GM12891 (cell line): Measurements from ENCODE around the gene ENTR1.

Source experiments
- DNase-seq: peaks from one replicate; pipeline ENCODE4 v3.0.0; 2011; ENCODE audit warnings: low spot score; ENCODE audit not compliant: insufficient read length
- FAIRE-seq: peaks from 2 replicates; lab custom pipeline; 2011; peaks lifted over from hg19 to GRCh38; lab: Jason Lieb, UNC
- PAX5 ChIP-seq: IDR thresholded peaks from 2 replicates; pipeline ENCODE4 v1.6.1; 2011; ENCODE audit warnings: low read length, moderate library complexity, mild to moderate bottlenecking; ENCODE audit not compliant: insufficient read depth, severe bottlenecking
- POLR2A ChIP-seq: IDR thresholded peaks from 2 replicates; pipeline ENCODE4 v1.6.1; 2011; ENCODE audit warnings: low read depth, low read length, control low read depth
- POLR2AphosphoS5 ChIP-seq: IDR thresholded peaks from 2 replicates; pipeline ENCODE4 v1.6.1; 2011; ENCODE audit warnings: low read depth, low read length, control low read depth
- POU2F2 ChIP-seq: IDR thresholded peaks from 2 replicates; pipeline ENCODE4 v1.6.1; 2011; ENCODE audit warnings: low read depth, mild to moderate bottlenecking, control low read depth, low read length, moderate library complexity
- SPI1 ChIP-seq: IDR thresholded peaks from 2 replicates; pipeline ENCODE4 v1.6.1; 2011; ENCODE audit warnings: low read depth, low read length, control low read depth
- TAF1 ChIP-seq: IDR thresholded peaks from 2 replicates; pipeline ENCODE4 v1.6.1; 2011; ENCODE audit warnings: low read depth, low read length, control low read depth

The ENTR1 gene

DNA sequence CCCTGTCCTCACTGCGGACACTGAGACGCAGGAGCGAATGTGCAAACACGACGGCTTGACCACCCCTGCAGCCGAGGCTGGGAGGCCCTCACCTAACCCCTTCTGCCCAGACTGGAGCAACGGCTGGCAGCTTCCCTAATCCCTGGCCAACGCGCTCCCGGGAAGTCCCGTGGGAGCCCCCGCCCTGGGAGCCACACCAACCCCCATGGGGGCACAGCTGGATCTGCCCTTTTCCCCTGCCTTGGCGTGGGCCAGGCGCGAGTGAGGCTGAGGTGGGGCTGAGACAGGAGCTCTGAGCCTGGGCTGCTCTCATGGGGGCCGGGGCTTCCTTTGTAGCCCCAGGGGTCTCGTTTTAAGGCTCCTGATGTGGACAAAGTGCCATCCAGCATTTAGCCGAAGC lies 42.2 kb downstream of the ENTR1 start:
- DNase-seq (no peak), FAIRE-seq (no peak)
- TF ChIP-seq SPI1 (no peak), POU2F2 (no peak), POLR2A (no peak), TAF1 (no peak), PAX5 (no peak), POLR2AphosphoS5 (no peak)

DNA sequence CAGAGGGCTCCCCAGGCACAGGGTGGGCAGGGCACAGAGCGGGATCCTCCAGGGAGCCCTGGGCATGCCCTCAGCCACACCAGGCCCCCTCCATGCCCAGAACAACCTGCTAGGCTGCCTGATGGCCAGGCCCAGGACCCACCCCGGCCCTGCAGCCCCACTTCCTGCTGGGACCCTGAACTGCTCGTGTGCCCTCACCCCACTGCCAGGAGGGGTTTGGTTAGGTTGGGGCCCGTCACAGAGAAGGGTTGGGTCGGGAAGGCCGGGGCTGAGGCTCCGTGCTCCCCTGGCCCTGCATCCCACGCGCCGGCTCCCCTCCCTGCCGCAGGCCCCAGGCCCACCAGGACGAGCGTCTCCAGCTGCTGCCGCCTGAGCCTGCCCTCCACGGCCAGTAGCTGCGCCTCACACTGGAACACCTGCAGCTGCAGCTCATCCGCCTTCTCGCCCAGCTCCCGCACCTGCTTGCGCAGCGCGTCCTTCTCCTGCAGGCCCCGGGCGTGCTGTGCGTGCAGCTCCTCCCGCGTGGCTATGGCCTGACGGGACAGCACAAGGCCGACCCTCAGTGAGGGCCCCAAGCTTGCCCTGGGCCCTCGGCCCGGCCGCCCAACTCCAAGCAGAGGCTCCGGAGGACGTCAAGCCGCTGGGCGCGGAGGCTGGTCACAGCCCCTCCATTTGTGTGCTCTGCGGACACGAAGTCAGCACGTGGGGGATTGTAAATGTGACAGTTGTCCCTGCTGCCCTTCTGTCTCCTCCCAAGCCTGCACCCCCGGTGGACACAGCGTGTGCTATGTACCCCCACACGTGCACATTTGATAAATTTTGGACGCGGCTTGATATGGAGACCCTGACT lies 42.9 kb downstream of the ENTR1 start:
- FAIRE-seq (no peak), DNase-seq (no peak)
- no peak for TF ChIP-seq POU2F2
- no peak for TF ChIP-seq PAX5
- TF ChIP-seq POLR2AphosphoS5 = no peak
- no peak for TF ChIP-seq POLR2A
- TF ChIP-seq SPI1 = no peak
- TF ChIP-seq TAF1 = no peak

DNA sequence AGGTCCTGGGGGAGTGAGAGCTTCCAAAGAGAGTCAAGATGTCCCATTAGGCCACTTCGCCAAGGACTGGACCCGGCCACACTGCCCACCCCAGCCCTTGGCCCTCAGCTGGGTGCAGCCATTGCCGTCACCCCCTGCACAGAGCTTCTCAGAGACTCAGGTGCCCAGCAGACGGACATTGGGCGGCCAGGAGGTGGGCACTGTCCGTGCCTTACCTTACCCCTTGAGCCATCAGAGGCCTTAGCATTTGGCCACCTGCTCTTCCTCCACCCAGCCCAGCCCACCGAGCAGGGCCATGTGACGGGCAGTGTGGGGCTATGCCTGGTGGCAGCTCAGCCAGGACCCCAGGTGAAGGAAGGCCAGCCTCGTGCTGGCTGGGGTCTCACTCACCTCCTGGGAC lies 43.6 kb downstream of the ENTR1 start:
- TF ChIP-seq SPI1 (no peak), POLR2AphosphoS5 (no peak), POLR2A (no peak), TAF1 (no peak), PAX5 (no peak), POU2F2 (no peak)
- FAIRE-seq = no peak
- no peak for DNase-seq

DNA sequence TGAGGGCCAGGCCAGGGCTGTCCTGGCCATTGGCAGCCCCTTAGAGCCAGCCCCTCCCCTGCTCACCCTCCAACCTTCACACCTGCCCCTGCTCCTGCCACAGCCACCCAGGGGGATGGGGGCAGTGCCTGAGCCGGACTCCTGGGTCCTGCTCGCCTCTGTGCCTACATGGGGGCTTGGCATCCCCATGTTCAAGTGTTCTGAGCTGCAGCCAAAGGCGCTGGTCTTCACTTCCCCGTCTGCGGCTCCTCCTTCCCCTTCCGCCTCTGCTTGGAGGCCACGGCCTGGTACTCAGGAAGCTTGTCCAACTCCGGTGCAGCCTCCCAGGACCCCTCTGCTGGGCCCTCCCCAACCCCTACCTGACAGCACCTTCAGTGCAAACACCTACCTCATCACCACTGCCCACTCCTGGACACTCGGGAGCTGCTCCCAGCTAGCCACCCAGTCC lies 44.6 kb downstream of the ENTR1 start:
- DNase-seq (no peak), FAIRE-seq (no peak)
- TF ChIP-seq POU2F2 (no peak), PAX5 (no peak), POLR2A (no peak)

DNA sequence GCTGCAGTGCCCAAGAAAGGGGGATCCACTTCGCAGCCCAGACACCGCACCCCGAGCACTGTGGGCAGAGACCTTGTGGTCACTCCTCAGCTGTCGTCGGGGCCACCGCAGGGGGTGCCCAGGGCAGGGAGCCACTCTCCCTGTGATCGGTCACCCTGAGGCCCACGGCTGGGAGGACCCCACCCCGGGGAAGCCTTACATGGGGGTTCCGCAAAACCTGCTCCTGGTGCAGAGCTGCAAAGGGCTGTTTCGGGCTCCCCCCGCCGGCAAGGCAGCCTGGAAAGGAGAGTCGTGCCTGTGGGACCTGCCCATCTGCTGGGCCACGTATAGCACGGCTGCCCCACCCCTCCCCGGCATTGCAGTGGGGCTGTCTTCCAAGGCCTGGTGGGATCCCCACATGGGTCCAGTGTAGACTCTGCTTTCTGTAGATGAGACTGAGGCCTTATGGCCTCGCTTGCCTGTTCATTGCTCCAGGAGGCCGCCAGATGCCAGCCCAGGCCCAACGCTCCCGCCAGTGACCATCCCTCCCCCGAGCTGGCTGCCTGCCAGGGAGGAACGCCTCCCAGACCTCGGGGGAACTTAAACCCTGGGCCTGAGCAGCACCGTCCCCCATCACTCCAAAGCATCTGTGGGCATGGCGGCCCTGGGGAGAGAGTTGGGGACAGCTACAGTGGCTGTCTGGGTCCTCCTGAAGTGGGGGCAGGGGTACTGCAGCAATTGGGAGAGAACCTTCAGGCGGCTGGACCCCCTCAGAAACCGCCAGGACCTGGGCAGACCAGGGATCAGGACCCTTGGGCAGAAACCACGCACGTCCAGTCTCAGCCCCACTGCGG lies 45.3 kb downstream of the ENTR1 start:
- TF ChIP-seq POU2F2 (no peak), POLR2AphosphoS5 (no peak), PAX5 (no peak), POLR2A (no peak), SPI1 (no peak), TAF1 (no peak)
- DNase-seq (no peak), FAIRE-seq (no peak)

DNA sequence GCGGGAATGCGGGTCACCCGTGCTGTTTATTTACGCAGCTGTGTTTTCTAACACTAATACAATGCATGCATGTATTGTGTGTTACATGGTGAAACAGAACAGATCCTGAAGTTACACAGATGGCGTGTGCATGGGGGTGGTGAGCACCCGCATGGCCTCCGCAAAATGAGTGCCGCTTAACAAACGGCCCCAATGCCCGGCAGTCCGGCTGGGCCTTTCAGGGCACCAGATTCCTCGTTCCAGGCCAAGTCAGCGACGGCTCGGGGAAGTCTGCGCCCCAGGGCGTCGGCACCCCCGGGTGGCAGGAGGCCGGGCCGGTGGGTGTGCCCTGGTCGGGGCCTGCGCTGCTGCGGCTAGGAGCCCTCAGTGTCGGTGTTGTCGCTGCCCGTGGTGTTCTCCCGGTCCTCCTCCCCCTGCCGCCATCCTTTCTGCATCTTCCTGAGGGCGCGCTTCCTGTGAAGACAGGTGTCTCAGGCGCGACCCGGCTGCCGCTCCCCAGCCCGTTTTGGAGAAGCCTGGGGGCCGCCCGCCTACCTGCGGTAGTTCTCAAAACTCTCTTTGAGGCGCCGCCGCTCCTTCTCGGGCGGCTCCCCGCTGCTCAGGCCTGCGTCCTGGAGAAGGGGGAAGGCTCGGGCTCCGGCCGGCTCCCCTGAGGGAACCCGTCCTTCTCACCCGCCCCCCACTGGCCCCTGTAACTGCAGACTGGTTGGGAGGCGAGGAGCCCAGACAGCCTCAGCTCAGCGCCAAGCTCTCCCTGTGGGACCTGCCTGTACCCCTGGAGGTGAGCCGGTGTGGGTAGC lies 46.3 kb downstream of the ENTR1 start:
- FAIRE-seq (no peak), DNase-seq (no peak)
- TF ChIP-seq TAF1 (no peak), SPI1 (no peak), POU2F2 (no peak)

DNA sequence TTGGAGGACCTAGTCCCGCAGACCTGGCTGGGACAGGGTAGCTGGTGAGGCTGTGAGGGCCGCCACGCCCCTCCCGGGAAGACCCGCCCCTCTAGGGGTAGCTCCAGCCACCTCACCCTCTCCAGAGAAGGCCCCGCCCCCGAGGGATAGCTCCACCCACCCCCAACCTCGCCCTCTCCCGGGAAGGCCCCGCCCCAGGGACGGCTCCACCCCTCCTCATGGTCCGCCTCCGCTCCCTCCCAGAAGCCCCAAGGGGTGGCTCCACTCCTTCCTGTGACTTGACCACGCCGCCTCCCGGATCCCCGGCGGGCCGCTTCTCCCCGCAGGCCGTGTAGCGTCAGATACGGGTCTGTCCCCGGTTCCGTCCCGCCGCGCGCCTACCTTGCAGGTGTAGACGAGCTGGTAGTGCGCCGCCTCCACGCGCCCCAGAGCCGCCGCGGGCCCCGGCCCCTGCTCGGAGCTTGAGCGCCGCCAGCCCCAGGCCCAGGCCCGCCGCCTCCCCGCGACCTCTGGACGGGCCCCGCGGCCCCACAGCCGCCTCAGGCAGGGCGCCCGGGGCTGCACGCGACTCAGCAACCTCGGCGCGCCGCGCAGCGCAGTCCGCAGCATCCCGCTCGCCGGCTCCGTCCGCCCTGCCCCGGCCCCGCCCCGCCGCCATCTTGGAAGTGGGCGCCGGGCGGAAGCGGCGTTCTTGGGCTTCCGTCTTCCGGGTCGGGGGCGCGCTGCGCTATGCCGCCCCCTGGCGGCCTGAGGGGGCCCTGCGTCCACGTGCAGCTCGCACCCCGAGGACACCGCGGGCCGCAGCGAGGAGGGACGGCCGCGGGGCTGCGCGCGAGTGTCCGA lies 47.1 kb downstream of the ENTR1 start, which contains the start of gene DNLZ:
TSS of gene DNLZ (minus strand) at position 639 of the 843 bp plus-strand sequence. CDS start at position 609, 30 bp downstream.
- TF ChIP-seq POLR2A (peak; percentile 65; the same call in 1 of the 2 replicates), POLR2AphosphoS5 (peak; percentile 78), TAF1 (no peak), POU2F2 (no peak)
- peak; percentile 98 for FAIRE-seq
- peak; percentile 100 for DNase-seq

DNA sequence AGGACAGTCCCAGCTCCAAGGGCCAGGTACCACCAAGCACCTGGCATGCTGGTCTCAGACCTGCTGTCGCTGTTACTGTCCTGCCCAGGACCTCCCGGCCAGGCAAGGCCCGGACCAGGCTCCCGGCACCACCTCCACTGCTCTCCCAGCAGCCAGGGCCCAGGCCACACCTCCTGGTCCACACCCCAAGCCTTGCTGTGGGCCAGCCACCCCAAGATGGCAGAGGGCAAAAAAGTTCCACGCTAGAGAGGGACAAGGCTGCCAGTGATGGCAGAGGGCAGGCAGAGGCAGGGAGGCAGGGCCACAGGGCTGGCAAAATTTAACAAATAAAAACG lies 48.0 kb downstream of the ENTR1 start:
- TF ChIP-seq TAF1 (no peak), POLR2A (no peak), POU2F2 (no peak), SPI1 (no peak), POLR2AphosphoS5 (no peak), PAX5 (no peak)
- DNase-seq (no peak), FAIRE-seq (no peak)
